Stimulated activated CD8-positive, alpha-beta memory T cell treated with anti-CD3 and anti-CD28 coated beads, Interleukin-4, amount 100 ng/mL, for 24 hours (primary cell): ENCODE results near the gene CORIN.

ENCODE experiments used
- DNase-seq: peaks from one replicate; pipeline ENCODE4 v3.0.0-alpha.2; 2020; ENCODE audit warnings: low read depth

CORIN gene

GRCh38 chr4:47835494-47835893 lies 2.4 kb downstream of the CORIN start:
- DNase-seq, result no peak

DNA sequence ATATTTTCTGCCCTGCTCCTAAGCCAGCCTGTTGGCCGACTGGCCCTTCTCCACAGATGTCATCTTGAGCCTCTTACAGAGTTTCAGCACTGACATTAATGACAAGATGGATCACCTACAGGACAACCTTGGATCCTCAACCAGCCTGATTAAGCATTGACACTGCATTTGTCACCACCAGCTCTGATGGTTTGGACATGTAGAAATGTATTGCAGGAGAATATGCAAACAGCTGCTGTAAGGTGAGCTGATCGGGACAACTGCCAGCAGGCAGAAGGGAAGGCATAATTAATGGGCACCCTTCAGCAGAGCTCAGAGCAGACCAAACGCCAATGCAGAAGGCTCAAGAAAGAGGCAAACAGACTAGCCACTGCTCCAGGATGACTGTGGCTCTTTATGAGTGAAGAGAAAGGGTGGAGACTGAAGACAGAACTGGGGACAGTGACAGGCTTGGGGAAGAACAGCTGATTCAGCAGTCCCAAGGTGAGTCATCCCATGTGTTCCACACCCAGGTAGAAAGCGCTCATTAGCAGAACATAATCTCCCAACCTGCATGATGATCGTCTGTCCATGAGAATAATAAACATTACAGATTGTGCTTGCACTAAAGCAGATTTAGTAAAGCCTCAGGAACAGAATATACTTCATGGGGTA lies 6.7 kb downstream of the CORIN start:
- DNase-seq, result no peak

GRCh38 chr4:47830265-47831025 lies 7.4 kb downstream of the CORIN start:
- DNase-seq, result no peak

- DNase-seq, result no peak
Observed at GRCh38 chr4:47829438-47829837, 8.4 kb downstream of the CORIN start.

GRCh38 chr4:47827343-47828047 lies 10.4 kb downstream of the CORIN start:
- no peak for DNase-seq

- DNase-seq, result no peak
Observed at GRCh38 chr4:47824840-47825239, 13.0 kb downstream of the CORIN start.

DNA sequence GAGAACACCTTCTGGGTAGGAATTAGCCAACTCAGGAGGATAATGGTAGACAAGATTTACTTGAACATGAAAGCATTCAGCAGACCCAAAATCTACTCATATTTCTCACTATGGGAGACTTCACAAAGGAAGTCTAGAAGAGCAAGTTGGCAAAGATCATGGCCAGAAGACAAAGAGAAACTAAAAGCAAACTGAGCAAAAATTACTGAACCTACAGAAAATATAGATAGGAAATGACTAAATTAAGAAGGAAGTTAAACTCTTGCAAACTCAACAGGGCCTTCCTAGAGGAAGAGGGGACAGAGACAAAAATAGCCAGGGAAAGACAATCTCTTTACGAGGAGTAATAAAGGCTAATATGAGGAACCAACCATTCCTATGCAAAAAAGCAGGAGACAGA lies 18.7 kb downstream of the CORIN start:
- DNase-seq, result no peak

GRCh38 chr4:47817275-47817674 lies 20.6 kb downstream of the CORIN start:
- DNase-seq, result no peak

DNA sequence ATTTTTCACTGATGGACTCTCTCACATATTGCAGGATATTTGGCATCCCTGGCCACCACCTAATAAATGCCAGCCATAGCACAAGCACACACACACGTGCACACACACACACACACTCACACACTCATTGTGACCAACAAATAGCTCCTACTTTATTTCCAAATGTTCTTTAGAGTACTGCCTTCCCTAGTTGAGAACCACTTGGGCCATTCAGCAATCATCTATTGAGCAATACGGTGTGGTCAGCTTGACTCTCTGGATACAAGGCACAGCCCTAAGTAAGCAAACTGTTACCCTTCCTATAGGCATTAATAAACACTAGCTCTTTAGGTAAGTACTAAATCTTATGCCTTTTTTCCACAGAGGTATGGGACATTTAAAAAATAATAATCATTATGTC lies 21.1 kb downstream of the CORIN start:
- no peak for DNase-seq

DNA sequence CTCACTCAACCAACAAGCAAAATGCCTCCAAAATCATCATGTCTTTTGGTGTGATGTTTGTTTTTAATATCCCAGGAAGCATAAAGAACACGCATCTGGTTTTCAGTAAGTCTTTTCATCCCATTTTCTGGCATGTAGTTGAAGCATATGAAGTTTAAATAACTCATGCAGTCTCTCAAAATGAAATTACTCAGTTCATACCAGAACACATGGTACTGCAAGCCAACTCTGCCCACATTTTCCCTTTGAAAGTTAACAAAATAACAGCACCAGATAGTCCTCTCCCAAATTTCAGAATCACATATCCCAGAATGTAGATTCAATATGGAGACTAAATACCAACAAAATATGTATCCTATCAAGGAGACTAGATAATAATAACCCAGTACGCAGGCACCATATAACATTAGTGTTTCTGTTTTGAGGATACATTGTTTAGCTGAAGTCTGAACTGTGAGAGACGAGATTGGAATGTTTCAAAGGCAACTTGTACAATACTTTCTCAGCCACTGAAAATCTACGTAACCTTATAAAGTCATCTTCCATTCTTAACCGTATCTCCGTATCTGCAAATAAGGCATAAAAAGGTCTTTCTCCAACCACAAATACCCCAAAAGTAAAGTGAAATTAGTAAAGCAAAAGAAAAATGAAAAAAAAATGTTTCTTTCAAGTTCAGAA lies 23.1 kb downstream of the CORIN start:
- DNase-seq, result no peak

DNA sequence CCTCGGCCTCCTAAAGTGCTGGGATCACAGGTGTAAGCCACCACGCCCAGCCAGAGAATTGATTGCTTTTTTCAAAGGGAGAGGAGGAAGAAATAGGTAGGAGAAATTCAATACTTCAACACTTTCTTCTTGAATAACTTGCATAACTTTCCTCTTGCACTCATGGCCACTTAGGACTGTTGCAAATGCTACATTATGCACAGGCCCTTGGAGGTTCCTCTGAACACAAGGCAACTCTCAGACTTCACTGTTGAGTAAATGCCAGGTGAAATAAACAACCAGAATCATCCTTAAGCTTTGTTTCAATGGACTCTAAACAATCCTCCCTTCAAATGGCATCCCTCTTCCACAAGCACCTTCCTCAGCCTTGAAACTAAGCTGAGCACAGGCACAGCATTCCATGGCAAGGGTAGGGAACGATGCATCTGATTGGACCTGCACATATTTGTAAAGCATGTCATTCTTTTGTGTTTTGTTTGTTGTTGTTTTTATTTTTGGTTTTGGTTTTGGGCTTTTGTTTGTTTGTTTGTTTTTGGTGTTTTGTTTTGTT lies 28.1 kb downstream of the CORIN start:
- DNase-seq, result no peak

- no peak for DNase-seq
Observed at GRCh38 chr4:47804598-47804997, 33.3 kb downstream of the CORIN start.

GRCh38 chr4:47801481-47802002 lies 36.3 kb downstream of the CORIN start:
- DNase-seq, result no peak

- DNase-seq, result no peak
Observed at GRCh38 chr4:47798165-47798564, 39.7 kb downstream of the CORIN start.

DNA sequence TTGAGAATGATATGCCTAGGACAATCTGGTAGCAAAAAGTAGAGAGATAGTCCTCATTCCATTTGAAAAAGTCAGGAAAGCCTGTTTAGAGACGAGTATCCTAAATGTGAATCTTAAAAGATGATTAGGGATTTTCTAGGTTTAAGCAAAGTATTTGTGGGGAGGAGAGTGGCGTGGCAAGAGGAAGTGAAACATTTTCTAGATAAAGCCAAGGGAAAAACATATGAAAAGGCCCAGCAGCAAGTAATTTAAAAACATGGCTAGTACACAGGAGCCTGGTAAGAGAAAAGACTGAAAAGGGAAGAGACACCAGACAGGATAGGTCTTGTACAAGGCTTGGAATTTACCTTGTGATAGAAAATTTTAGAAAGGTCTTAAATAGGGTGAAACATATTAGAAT lies 45.9 kb downstream of the CORIN start:
- DNase-seq, result no peak

DNA sequence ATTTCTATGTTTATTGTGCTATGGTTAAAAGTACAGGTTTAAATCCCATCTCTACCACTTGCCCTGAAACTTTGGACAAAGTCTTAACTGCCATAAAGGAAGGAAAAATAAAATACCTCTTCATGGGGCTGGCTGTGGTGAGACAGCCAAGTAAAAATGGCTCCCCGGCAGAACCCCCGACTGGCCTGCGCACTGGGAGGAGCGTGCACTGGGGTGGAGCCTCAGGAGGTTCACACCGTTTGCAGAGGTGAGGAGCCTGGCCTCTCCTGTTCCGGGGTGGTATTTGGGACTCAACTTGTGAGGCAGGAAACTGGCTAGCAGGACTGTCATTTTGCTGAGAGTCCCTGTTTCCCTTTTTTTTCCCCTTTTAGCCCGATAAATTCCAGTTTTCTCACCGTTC lies 47.8 kb downstream of the CORIN start:
- DNase-seq, result no peak

- no peak for DNase-seq
Observed at GRCh38 chr4:47788126-47788525, 49.7 kb downstream of the CORIN start.

- no peak for DNase-seq
Observed at GRCh38 chr4:47786958-47787370, 50.9 kb downstream of the CORIN start.

DNA sequence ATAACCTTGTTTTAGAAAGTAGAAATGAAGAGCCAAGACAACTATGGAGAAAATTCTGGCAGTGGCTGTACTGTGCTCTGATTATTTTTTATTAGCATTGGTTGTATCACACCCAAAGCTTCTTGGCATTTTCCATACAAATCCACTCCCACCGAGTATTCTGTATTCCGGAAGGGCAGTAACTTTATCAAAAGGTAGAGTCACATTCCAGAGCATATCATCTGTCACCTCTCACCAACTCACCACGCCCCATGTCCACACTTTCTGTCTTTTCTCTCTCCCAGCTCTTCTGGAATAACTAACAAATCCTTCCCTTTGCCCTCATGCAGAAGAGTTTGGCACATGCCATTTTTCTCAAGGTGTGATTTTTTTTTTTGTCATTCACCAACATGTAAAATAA lies 52.7 kb downstream of the CORIN start:
- DNase-seq, result no peak

DNA sequence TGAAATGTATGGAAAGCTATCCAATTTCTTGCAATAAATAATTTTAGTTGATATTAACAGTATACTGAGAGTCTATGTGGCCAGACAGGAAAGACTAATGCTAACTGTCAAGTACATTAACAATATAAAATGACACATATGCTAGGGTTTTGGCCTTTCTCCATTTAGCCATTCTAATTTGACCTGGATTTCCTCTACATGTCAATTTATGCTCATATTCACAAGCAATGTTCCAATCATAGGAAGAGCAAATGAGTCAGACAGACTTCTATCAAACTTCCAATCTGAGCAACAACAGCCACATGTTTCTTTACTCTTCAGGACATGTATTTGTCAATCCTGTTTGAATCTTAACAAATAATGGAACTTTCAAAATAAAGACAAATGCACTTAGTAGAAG lies 53.6 kb downstream of the CORIN start:
- no peak for DNase-seq

- no peak for DNase-seq
Observed at GRCh38 chr4:47776353-47776752, 61.5 kb downstream of the CORIN start.

DNA sequence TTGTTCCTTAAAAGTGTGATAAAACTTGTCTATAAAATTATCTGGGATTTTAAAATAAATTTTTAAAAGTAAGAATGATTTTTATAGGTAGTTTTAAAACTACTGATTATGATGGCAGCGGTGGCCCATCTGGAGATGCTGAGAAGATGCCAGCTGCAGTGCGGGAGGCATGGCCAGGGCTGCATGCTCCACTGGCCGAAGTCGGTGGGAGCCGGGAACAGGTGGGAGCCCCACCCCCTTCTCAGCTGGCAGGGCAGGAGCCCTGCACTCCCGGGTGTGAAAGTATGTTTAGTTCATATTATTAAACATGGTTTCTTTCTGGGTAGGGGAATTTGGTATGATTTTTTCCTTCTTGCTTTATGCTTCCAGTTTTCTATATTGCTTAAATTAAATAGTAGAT lies 63.8 kb downstream of the CORIN start:
- DNase-seq, result no peak
